ENCODE results near the gene CYP46A1. TPM values are rescaled to one million over a fixed set of nuclear protein-coding genes. Genes with fewer than 3 reads are reported as not detected.
"Not testable (repeated sequence)": the region's sequence is repeated elsewhere in the genome, so short reads cannot be mapped to it uniquely, and the experiment has no call there.

The CYP46A1 gene
- total and polyA plus RNA-seq, 2 donors (not counting 1 experiment from before 2014, with no cell fraction given): 0.11 to 0.33 TPM

- Histone ChIP-seq H3K36me3 (ENCODE audit: control insufficient read depth, insufficient read depth, low read length) (no peaks in the 10 kb centered on the region), H3K9me3 (ENCODE audit: control insufficient read depth, insufficient read depth, low read depth, low read length) (no peaks in the 10 kb centered on the region), H3K9ac (ENCODE audit: insufficient read depth, low read length) (no peak overlapping the region), H3K4me3 (replicated peaks in 1 of 4; ENCODE audit: control extremely low read depth in 1 of 4, insufficient read depth in 1 of 4, low read depth in 3 of 4, low read length in 4 of 4) (no peak overlapping the region), H3K79me2 (ENCODE audit: control insufficient read depth, insufficient read depth, low read length) (no peaks in the 10 kb centered on the region), H3K27ac (ENCODE audit: insufficient read depth, low read length) (no peak overlapping the region), H3K4me2 (ENCODE audit: extremely low read depth, insufficient read depth, low read length) (no peak overlapping the region), H3K27me3 (ENCODE audit: control insufficient read depth, insufficient read depth, low read length) (peaks cover 6% of the 10 kb centered on the region), H4K20me1 (ENCODE audit: control insufficient read depth, extremely low read depth, insufficient read depth, low read length) (no peaks in the 10 kb centered on the region), H2AFZ (ENCODE audit: low read length) (no peak overlapping the region), H3K4me1 (ENCODE audit: control insufficient read depth, extremely low read depth, insufficient read depth, low read length) (no peaks in the 10 kb centered on the region)
- DNase-seq (ENCODE audit: low read depth in 2 of 2): no peak
- TF ChIP-seq CTCF (conservative IDR thresholded peaks at IDR 0.05 in 1 of 2, IDR thresholded peaks at IDR 0.05 in 1 of 2; ENCODE audit: low read depth in 1 of 2, low read length in 2 of 2) (no peak), EZH2 (IDR thresholded peaks at IDR 0.05; ENCODE audit: low read length, missing control alignments) (no peak)
Observed at GRCh38 chr14:99659333-99659741, 24.8 kb upstream of the CYP46A1 start.

- H2AFZ ChIP-seq (ENCODE audit: low read length): no peak overlapping the region
- peaks cover 6% of the 10 kb centered on the region for H3K27me3 ChIP-seq (ENCODE audit: control insufficient read depth, insufficient read depth, low read length)
- DNase-seq (ENCODE audit: low read depth in 2 of 2): no peak
- H3K27ac ChIP-seq (ENCODE audit: insufficient read depth, low read length): no peak overlapping the region
- no peak overlapping the region for H3K9ac ChIP-seq (ENCODE audit: insufficient read depth, low read length)
- no peaks in the 10 kb centered on the region for H3K79me2 ChIP-seq (ENCODE audit: control insufficient read depth, insufficient read depth, low read length)
- no peaks in the 10 kb centered on the region for H3K4me1 ChIP-seq (ENCODE audit: control insufficient read depth, extremely low read depth, insufficient read depth, low read length)
- no peak for TF ChIP-seq EZH2 (IDR thresholded peaks at IDR 0.05; ENCODE audit: low read length, missing control alignments)
- TF ChIP-seq CTCF (conservative IDR thresholded peaks at IDR 0.05 in 1 of 2, IDR thresholded peaks at IDR 0.05 in 1 of 2; ENCODE audit: low read depth in 1 of 2, low read length in 2 of 2): no peak
- H4K20me1 ChIP-seq (ENCODE audit: control insufficient read depth, extremely low read depth, insufficient read depth, low read length): no peaks in the 10 kb centered on the region
- H3K36me3 ChIP-seq (ENCODE audit: control insufficient read depth, insufficient read depth, low read length): no peaks in the 10 kb centered on the region
- H3K9me3 ChIP-seq (ENCODE audit: control insufficient read depth, insufficient read depth, low read depth, low read length): no peaks in the 10 kb centered on the region
- H3K4me2 ChIP-seq (ENCODE audit: extremely low read depth, insufficient read depth, low read length): no peak overlapping the region
- H3K4me3 ChIP-seq (replicated peaks in 1 of 4; ENCODE audit: control extremely low read depth in 1 of 4, insufficient read depth in 1 of 4, low read depth in 3 of 4, low read length in 4 of 4): no peak overlapping the region
Observed at GRCh38 chr14:99660006-99660566, 24.0 kb upstream of the CYP46A1 start.

- no peak overlapping the region for H3K9ac ChIP-seq (ENCODE audit: insufficient read depth, low read length)
- DNase-seq (ENCODE audit: low read depth in 2 of 2): no peak
- TF ChIP-seq CTCF (conservative IDR thresholded peaks at IDR 0.05 in 1 of 2, IDR thresholded peaks at IDR 0.05 in 1 of 2; ENCODE audit: low read depth in 1 of 2, low read length in 2 of 2) (no peak), EZH2 (IDR thresholded peaks at IDR 0.05; ENCODE audit: low read length, missing control alignments) (no peak)
- no peaks in the 10 kb centered on the region for H3K9me3 ChIP-seq (ENCODE audit: control insufficient read depth, insufficient read depth, low read depth, low read length)
- no peak overlapping the region for H2AFZ ChIP-seq (ENCODE audit: low read length)
- H3K27me3 ChIP-seq (ENCODE audit: control insufficient read depth, insufficient read depth, low read length): peaks cover 6% of the 10 kb centered on the region
- no peak overlapping the region for H3K4me3 ChIP-seq (replicated peaks in 1 of 4; ENCODE audit: control extremely low read depth in 1 of 4, insufficient read depth in 1 of 4, low read depth in 3 of 4, low read length in 4 of 4)
- no peak overlapping the region for H3K27ac ChIP-seq (ENCODE audit: insufficient read depth, low read length)
- no peaks in the 10 kb centered on the region for H3K4me1 ChIP-seq (ENCODE audit: control insufficient read depth, extremely low read depth, insufficient read depth, low read length)
- H4K20me1 ChIP-seq (ENCODE audit: control insufficient read depth, extremely low read depth, insufficient read depth, low read length): no peaks in the 10 kb centered on the region
- no peaks in the 10 kb centered on the region for H3K79me2 ChIP-seq (ENCODE audit: control insufficient read depth, insufficient read depth, low read length)
- no peaks in the 10 kb centered on the region for H3K36me3 ChIP-seq (ENCODE audit: control insufficient read depth, insufficient read depth, low read length)
- no peak overlapping the region for H3K4me2 ChIP-seq (ENCODE audit: extremely low read depth, insufficient read depth, low read length)
Observed at GRCh38 chr14:99660794-99661193, 23.3 kb upstream of the CYP46A1 start.

- not testable (repeated sequence) for H3K9me3 ChIP-seq (ENCODE audit: control insufficient read depth, insufficient read depth, low read depth, low read length); H3K79me2 ChIP-seq (ENCODE audit: control insufficient read depth, insufficient read depth, low read length); DNase-seq (ENCODE audit: low read depth in 2 of 2); H3K4me3 ChIP-seq (replicated peaks in 1 of 4; ENCODE audit: control extremely low read depth in 1 of 4, insufficient read depth in 1 of 4, low read depth in 3 of 4, low read length in 4 of 4); H3K27ac ChIP-seq (ENCODE audit: insufficient read depth, low read length); H3K27me3 ChIP-seq (ENCODE audit: control insufficient read depth, insufficient read depth, low read length); H3K4me2 ChIP-seq (ENCODE audit: extremely low read depth, insufficient read depth, low read length); H3K4me1 ChIP-seq (ENCODE audit: control insufficient read depth, extremely low read depth, insufficient read depth, low read length); H3K36me3 ChIP-seq (ENCODE audit: control insufficient read depth, insufficient read depth, low read length); H2AFZ ChIP-seq (ENCODE audit: low read length); H3K9ac ChIP-seq (ENCODE audit: insufficient read depth, low read length); H4K20me1 ChIP-seq (ENCODE audit: control insufficient read depth, extremely low read depth, insufficient read depth, low read length)
Observed at GRCh38 chr14:99661206-99661605, 22.9 kb upstream of the CYP46A1 start.
